Rectal smooth muscle tissue (tissue), 1 donor: ENCODE data around the gene PARD3B.

ENCODE experiments used
- H3K27ac ChIP-seq: one replicate; pipeline ENCODE4 v1.7.0; 2013; ENCODE audit warnings: low read depth, low read length, inconsistent platforms
- H3K27me3 ChIP-seq: one replicate; pipeline ENCODE4 v1.7.0; 2013; ENCODE audit warnings: low read length; ENCODE audit not compliant: control insufficient read depth, insufficient read depth
- H3K36me3 ChIP-seq: one replicate; pipeline ENCODE4 v1.7.0; 2013; ENCODE audit warnings: low read length; ENCODE audit not compliant: control insufficient read depth, insufficient read depth
- H3K4me1 ChIP-seq: one replicate; pipeline ENCODE4 v1.7.0; 2013; ENCODE audit warnings: low read length; ENCODE audit not compliant: control insufficient read depth, insufficient read depth
- H3K4me3 ChIP-seq: one replicate; pipeline ENCODE4 v1.7.0; 2013; ENCODE audit warnings: low read length
- H3K9ac ChIP-seq: one replicate; pipeline ENCODE4 v1.7.0; 2013; ENCODE audit warnings: low read length

PARD3B gene

GRCh38 chr2:205043285-205043684 lies 498.0 kb downstream of the PARD3B start:
- no peak overlapping the region for H3K4me3 ChIP-seq
- H3K27me3 ChIP-seq, result no peaks in the 10 kb centered on the region
- no peak overlapping the region for H3K9ac ChIP-seq
- no peaks in the 10 kb centered on the region for H3K36me3 ChIP-seq
- H3K4me1 ChIP-seq, result peaks cover 2% of the 10 kb centered on the region
- no peak overlapping the region for H3K27ac ChIP-seq

DNA sequence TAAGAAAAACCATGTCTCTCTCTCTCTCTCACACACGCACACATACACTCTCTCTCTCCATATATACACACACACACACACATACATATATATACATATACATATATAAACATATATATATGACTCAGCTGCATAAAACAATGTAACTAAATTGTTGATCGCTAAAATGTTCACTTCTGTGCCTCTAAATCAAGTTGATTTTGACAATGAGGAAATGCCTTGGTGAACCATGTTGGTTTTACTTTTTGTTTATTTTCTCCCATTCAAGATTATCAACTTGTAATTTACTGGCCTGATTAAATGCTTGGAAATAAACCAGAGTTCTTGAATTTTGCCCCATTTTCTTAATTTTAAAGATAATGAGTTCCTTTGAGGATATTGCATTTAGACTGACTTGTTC lies 500.4 kb downstream of the PARD3B start:
- Histone ChIP-seq H3K9ac (no peak overlapping the region), H3K27ac (no peak overlapping the region), H3K4me1 (peaks cover 2% of the 10 kb centered on the region), H3K36me3 (no peaks in the 10 kb centered on the region), H3K4me3 (no peak overlapping the region), H3K27me3 (no peaks in the 10 kb centered on the region)

DNA sequence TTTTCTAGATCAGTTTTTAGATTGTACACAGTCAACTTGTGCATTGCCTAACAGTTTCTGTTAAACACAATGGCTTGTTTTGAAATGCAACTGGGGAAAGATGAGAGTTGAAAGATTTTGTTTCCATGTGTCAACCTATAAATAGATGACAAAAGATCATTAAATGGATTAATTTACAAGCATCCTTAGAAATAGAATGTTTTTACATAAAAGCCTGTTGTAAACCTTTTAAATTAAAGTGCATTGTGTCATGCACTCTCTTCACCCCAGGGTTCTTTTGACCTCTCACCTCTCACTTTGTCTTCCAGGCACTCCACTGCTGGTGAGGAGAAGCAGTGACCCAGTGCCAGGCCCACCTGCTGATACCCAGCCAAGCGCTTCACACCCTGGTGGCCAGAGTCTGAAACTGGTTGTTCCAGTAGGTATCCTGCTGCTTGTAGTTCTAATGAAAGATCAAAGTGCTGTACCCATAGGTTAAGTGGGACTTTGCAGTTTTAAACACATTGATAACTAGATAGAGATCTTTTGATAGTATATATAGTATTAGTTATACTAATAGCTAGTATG lies 502.1 kb downstream of the PARD3B start:
- no peak overlapping the region for H3K4me3 ChIP-seq
- no peak overlapping the region for H3K27ac ChIP-seq
- H3K36me3 ChIP-seq, result no peaks in the 10 kb centered on the region
- no peak overlapping the region for H3K9ac ChIP-seq
- H3K27me3 ChIP-seq, result no peaks in the 10 kb centered on the region
- peaks cover 2% of the 10 kb centered on the region for H3K4me1 ChIP-seq

DNA sequence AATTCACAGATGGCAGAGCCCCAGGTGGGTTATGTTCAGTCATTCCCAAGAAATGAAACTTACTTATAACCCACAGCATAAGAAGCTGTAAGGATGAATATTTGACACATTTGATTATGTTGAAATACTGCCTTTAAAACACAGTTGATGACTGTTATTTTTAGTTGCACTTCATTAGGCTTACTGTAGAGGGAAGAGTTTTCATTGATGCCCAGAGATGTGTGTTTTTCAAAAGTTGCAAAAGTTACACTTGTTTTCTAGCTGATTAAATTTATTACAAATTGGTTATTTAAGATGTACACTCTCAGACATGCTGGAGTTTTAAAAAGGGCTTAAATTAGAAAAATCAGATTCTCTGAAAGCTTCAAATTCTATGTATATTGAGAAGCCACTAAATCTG lies 506.1 kb downstream of the PARD3B start:
- Histone ChIP-seq H3K4me1 (peaks cover 7% of the 10 kb centered on the region), H3K27me3 (no peaks in the 10 kb centered on the region), H3K36me3 (no peaks in the 10 kb centered on the region), H3K27ac (no peak overlapping the region), H3K4me3 (no peak overlapping the region), H3K9ac (no peak overlapping the region)

GRCh38 chr2:205052781-205053180 lies 507.5 kb downstream of the PARD3B start:
- no peak overlapping the region for H3K9ac ChIP-seq
- no peaks in the 10 kb centered on the region for H3K27me3 ChIP-seq
- H3K36me3 ChIP-seq, result no peaks in the 10 kb centered on the region
- no peak overlapping the region for H3K4me3 ChIP-seq
- H3K27ac ChIP-seq, result no peak overlapping the region
- H3K4me1 ChIP-seq, result peaks cover 5% of the 10 kb centered on the region

DNA sequence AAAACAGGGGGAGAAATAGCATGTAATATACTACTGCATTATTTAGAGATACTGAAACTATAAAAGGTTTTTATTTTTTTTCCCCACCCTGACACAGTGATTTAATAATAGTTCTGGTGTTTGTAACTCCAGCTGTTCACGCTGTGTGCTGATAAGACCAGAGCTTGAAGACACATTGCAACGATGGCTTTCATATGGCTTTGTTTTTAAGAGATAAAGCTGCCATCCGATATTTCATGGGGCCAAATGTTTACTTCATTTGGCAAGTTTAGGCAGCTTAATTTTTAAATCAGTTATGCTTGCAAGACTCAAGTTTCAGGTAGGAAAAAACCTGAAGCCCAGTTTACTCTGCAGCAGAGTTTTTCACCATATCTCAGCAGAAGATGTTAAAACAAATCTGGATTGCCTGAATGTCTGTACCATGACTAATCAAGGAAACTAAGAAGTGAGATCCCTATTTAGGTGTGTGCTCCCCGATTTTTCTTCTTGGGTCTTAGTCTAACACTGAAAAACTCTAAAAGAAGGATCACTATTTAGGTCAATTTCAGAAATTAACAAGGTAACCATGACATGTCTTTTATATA lies 508.6 kb downstream of the PARD3B start:
- no peaks in the 10 kb centered on the region for H3K36me3 ChIP-seq
- no peak overlapping the region for H3K9ac ChIP-seq
- H3K27me3 ChIP-seq, result no peaks in the 10 kb centered on the region
- no peak overlapping the region for H3K4me3 ChIP-seq
- peaks cover 5% of the 10 kb centered on the region for H3K4me1 ChIP-seq
- no peak overlapping the region for H3K27ac ChIP-seq

GRCh38 chr2:205054789-205055188 lies 509.5 kb downstream of the PARD3B start:
- H3K27ac ChIP-seq, result no peak overlapping the region
- H3K27me3 ChIP-seq, result no peaks in the 10 kb centered on the region
- H3K4me1 ChIP-seq, result peaks cover 5% of the 10 kb centered on the region
- H3K36me3 ChIP-seq, result no peaks in the 10 kb centered on the region
- no peak overlapping the region for H3K9ac ChIP-seq
- no peak overlapping the region for H3K4me3 ChIP-seq

DNA sequence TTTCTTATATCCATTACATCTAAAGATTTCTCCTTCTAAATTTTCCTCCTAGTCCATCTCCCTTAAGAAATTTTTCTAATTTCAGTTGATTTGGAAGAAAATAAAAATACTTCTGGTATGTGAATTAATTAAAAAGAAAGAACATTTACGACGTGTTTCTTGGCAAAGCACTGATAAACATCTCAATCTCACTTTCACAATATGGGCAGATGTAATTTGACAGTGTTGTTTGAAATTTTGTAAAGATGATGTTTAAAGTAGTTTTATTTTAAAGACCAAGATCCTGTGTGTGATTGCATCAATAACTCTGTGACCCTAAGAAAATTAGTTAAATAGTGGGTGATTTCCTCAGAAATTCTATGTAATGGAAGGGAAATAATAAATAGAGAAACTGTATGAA lies 510.0 kb downstream of the PARD3B start:
- no peaks in the 10 kb centered on the region for H3K27me3 ChIP-seq
- H3K27ac ChIP-seq, result no peak overlapping the region
- H3K36me3 ChIP-seq, result no peaks in the 10 kb centered on the region
- peaks cover 10% of the 10 kb centered on the region for H3K4me1 ChIP-seq
- H3K9ac ChIP-seq, result no peak overlapping the region
- no peak overlapping the region for H3K4me3 ChIP-seq

- Histone ChIP-seq H3K27me3 (no peaks in the 10 kb centered on the region), H3K4me3 (no peak overlapping the region), H3K36me3 (no peaks in the 10 kb centered on the region), H3K27ac (no peak overlapping the region), H3K9ac (no peak overlapping the region), H3K4me1 (peaks cover 16% of the 10 kb centered on the region)
Measured at GRCh38 chr2:205056151-205056561, 510.9 kb downstream of the PARD3B start.

- no peaks in the 10 kb centered on the region for H3K36me3 ChIP-seq
- peaks cover 17% of the 10 kb centered on the region for H3K4me1 ChIP-seq
- no peak overlapping the region for H3K27ac ChIP-seq
- no peaks in the 10 kb centered on the region for H3K27me3 ChIP-seq
- no peak overlapping the region for H3K4me3 ChIP-seq
- H3K9ac ChIP-seq, result no peak overlapping the region
Measured at GRCh38 chr2:205058409-205058808, 513.1 kb downstream of the PARD3B start.

- H3K4me1 ChIP-seq, result peaks cover 17% of the 10 kb centered on the region
- H3K36me3 ChIP-seq, result no peaks in the 10 kb centered on the region
- no peak overlapping the region for H3K9ac ChIP-seq
- H3K4me3 ChIP-seq, result no peak overlapping the region
- no peaks in the 10 kb centered on the region for H3K27me3 ChIP-seq
- no peak overlapping the region for H3K27ac ChIP-seq
Measured at GRCh38 chr2:205060269-205060668, 515.0 kb downstream of the PARD3B start.

GRCh38 chr2:205066081-205066480 lies 520.8 kb downstream of the PARD3B start:
- H3K9ac ChIP-seq, result no peak overlapping the region
- H3K4me1 ChIP-seq, result peaks cover 1% of the 10 kb centered on the region
- no peaks in the 10 kb centered on the region for H3K27me3 ChIP-seq
- H3K36me3 ChIP-seq, result no peaks in the 10 kb centered on the region
- H3K4me3 ChIP-seq, result no peak overlapping the region
- H3K27ac ChIP-seq, result no peak overlapping the region

- Histone ChIP-seq H3K4me1 (no peaks in the 10 kb centered on the region), H3K27ac (no peak overlapping the region), H3K4me3 (no peak overlapping the region), H3K9ac (no peak overlapping the region), H3K27me3 (no peaks in the 10 kb centered on the region), H3K36me3 (no peaks in the 10 kb centered on the region)
Measured at GRCh38 chr2:205069928-205070327, 524.7 kb downstream of the PARD3B start.
